ENCODE data around the gene MED27. TPM values are rescaled to one million over a fixed set of nuclear protein-coding genes. Genes with fewer than 3 reads are reported as not detected.

MED27 gene
- total and polyA plus RNA-seq, 2 of the 13 experiments (the other 11 are each of a cell fraction or from before 2014, with no cell fraction given), result 16.9 to 19.0 TPM

DNA sequence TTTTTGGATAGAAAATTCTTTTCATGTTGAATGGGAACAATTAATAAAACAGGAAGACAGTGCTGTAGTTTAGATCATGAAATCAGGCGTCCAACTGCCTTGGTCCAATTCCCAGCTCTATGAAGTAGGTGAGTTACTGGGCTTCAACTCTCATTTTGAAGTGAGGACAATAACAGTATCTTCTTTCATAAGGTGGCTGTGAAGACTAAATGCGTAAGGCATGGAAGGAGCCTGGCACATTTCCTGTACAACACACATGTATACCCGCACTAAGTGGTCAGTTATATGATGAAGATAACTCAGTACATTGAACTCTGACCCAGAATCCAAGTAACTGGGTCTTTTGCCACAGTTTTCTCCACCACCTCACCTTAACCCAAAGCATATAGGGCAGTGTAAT lies 120.6 kb downstream of the MED27 start (continued):
- no peak for TF ChIP-seq ZHX2 (IDR thresholded peaks at IDR 0.05; ENCODE audit: low read depth)
- TF ChIP-seq ZHX2 (CRISPR knock-in tag; IDR thresholded peaks at IDR 0.05; ENCODE audit: borderline replicate concordance), result no peak
- no peak for TF ChIP-seq GATAD1 (CRISPR knock-in tag; IDR thresholded peaks at IDR 0.05)
- TF ChIP-seq ZNF878 (CRISPR knock-in tag; IDR thresholded peaks at IDR 0.05), result no peak
- no peak for TF ChIP-seq ZBTB46 (CRISPR knock-in tag; IDR thresholded peaks at IDR 0.05; ENCODE audit: borderline replicate concordance)
- no peak for TF ChIP-seq ZNF770 (CRISPR knock-in tag; IDR thresholded peaks at IDR 0.05)
